T-helper 1 cell treated with Interleukin-12 subunit alpha and Interleukin-12 subunit beta and Interleukin-4 antibody, amounts not matched to agents 30 μg/mL and 1 μg/mL, for 36 hours (primary cell): ENCODE measurements around the gene PACSIN2.
A peak's percentile ranks its signal among the peaks of the same experiment; 100 is the strongest.
"Not testable (repeated sequence)": the region's sequence is repeated elsewhere in the genome, so short reads cannot be mapped to it uniquely, and the experiment has no call there.

Experiments used
- H3K27ac Mint-ChIP-seq: one replicate; pipeline ENCODE4 v1.8.0; 2021; ENCODE audit warnings: mild to moderate bottlenecking, mixed read lengths
- H3K27me3 Mint-ChIP-seq: one replicate; pipeline ENCODE4 v1.8.0; 2021; ENCODE audit warnings: low read depth, mixed read lengths
- H3K36me3 Mint-ChIP-seq: one replicate; pipeline ENCODE4 v1.8.0; 2021; ENCODE audit warnings: low read depth, mixed read lengths
- H3K4me1 Mint-ChIP-seq: one replicate; pipeline ENCODE4 v1.8.0; 2021; ENCODE audit warnings: low read depth, mixed read lengths
- H3K4me3 Mint-ChIP-seq: one replicate; pipeline ENCODE4 v1.8.0; 2021; ENCODE audit warnings: mild to moderate bottlenecking, moderate library complexity, mixed read lengths
- H3K9me3 Mint-ChIP-seq: one replicate; pipeline ENCODE4 v1.8.0; 2021; ENCODE audit warnings: mixed read lengths

PACSIN2 gene

GRCh38 chr22:42959576-42960509 is 55.1 kb downstream of the PACSIN2 start:
- Mint-ChIP-seq H3K36me3 (peaks cover 2% of the 10 kb centered on the region), H3K4me3 (peak overlapping the region; percentile 22), H3K27me3 (no peaks in the 10 kb centered on the region), H3K9me3 (no peaks in the 10 kb centered on the region), H3K27ac (peak overlapping the region; percentile 9), H3K4me1 (peaks cover 39% of the 10 kb centered on the region)

- H3K9me3 Mint-ChIP-seq: no peaks in the 10 kb centered on the region
- peaks cover 35% of the 10 kb centered on the region for H3K4me1 Mint-ChIP-seq
- H3K4me3 Mint-ChIP-seq: peak overlapping the region; percentile 4
- H3K27me3 Mint-ChIP-seq: no peaks in the 10 kb centered on the region
- H3K36me3 Mint-ChIP-seq: peaks cover 2% of the 10 kb centered on the region
- peak overlapping the region; percentile 31 for H3K27ac Mint-ChIP-seq
Measured at GRCh38 chr22:42958937-42959336, 56.0 kb downstream of the PACSIN2 start.

- Mint-ChIP-seq H3K27me3 (no peaks in the 10 kb centered on the region), H3K4me3 (no peak overlapping the region), H3K9me3 (no peaks in the 10 kb centered on the region), H3K27ac (no peak overlapping the region), H3K36me3 (peaks cover 2% of the 10 kb centered on the region), H3K4me1 (peaks cover 33% of the 10 kb centered on the region)
Measured at GRCh38 chr22:42957958-42958357, 57.0 kb downstream of the PACSIN2 start.

- peaks cover 2% of the 10 kb centered on the region for H3K36me3 Mint-ChIP-seq
- no peak overlapping the region for H3K27ac Mint-ChIP-seq
- H3K4me3 Mint-ChIP-seq: no peak overlapping the region
- no peaks in the 10 kb centered on the region for H3K9me3 Mint-ChIP-seq
- H3K4me1 Mint-ChIP-seq: peaks cover 33% of the 10 kb centered on the region
- H3K27me3 Mint-ChIP-seq: no peaks in the 10 kb centered on the region
Measured at GRCh38 chr22:42957544-42957943, 57.4 kb downstream of the PACSIN2 start.

GRCh38 chr22:42955848-42956247 is 59.1 kb downstream of the PACSIN2 start:
- Mint-ChIP-seq H3K4me3 (no peak overlapping the region), H3K4me1 (peaks cover 27% of the 10 kb centered on the region), H3K27ac (no peak overlapping the region), H3K27me3 (no peaks in the 10 kb centered on the region), H3K36me3 (peaks cover 2% of the 10 kb centered on the region), H3K9me3 (no peaks in the 10 kb centered on the region)

- H3K27ac Mint-ChIP-seq: no peak overlapping the region
Measured at GRCh38 chr22:42955087-42955635, 59.8 kb downstream of the PACSIN2 start.

GRCh38 chr22:42953751-42954150 is 61.2 kb downstream of the PACSIN2 start:
- H3K36me3 Mint-ChIP-seq, H3K27me3 Mint-ChIP-seq, H3K4me1 Mint-ChIP-seq, H3K27ac Mint-ChIP-seq, H3K9me3 Mint-ChIP-seq, H3K4me3 Mint-ChIP-seq: not testable (repeated sequence)

More at GRCh38 chr22:42955087-42955635, 59.8 kb downstream of the PACSIN2 start:
- Mint-ChIP-seq H3K4me3 (no peak overlapping the region), H3K4me1 (peaks cover 21% of the 10 kb centered on the region), H3K27me3 (no peaks in the 10 kb centered on the region), H3K36me3 (peaks cover 2% of the 10 kb centered on the region), H3K9me3 (no peaks in the 10 kb centered on the region)

GRCh38 chr22:42951093-42951710 is 63.7 kb downstream of the PACSIN2 start:
- peaks cover 7% of the 10 kb centered on the region for H3K4me1 Mint-ChIP-seq
- no peak overlapping the region for H3K27ac Mint-ChIP-seq
- H3K36me3 Mint-ChIP-seq: peaks cover 2% of the 10 kb centered on the region

GRCh38 chr22:42950281-42950680 is 64.7 kb downstream of the PACSIN2 start:
- Mint-ChIP-seq H3K27me3 (no peaks in the 10 kb centered on the region), H3K27ac (no peak overlapping the region), H3K36me3 (peaks cover 2% of the 10 kb centered on the region), H3K4me1 (peaks cover 15% of the 10 kb centered on the region), H3K4me3 (no peak overlapping the region), H3K9me3 (no peaks in the 10 kb centered on the region)

More at GRCh38 chr22:42951093-42951710, 63.7 kb downstream of the PACSIN2 start:
- H3K27me3 Mint-ChIP-seq: no peaks in the 10 kb centered on the region
- H3K9me3 Mint-ChIP-seq: no peaks in the 10 kb centered on the region
- H3K4me3 Mint-ChIP-seq: no peak overlapping the region

- H3K9me3 Mint-ChIP-seq: no peaks in the 10 kb centered on the region
- H3K4me3 Mint-ChIP-seq: no peak overlapping the region
- H3K27ac Mint-ChIP-seq: no peak overlapping the region
Measured at GRCh38 chr22:42949159-42949558, 65.8 kb downstream of the PACSIN2 start.

GRCh38 chr22:42948294-42948693 is 66.7 kb downstream of the PACSIN2 start:
- Mint-ChIP-seq H3K4me1 (peaks cover 15% of the 10 kb centered on the region), H3K27ac (no peak overlapping the region), H3K9me3 (no peaks in the 10 kb centered on the region), H3K36me3 (peaks cover 2% of the 10 kb centered on the region), H3K27me3 (no peaks in the 10 kb centered on the region), H3K4me3 (no peak overlapping the region)

More at GRCh38 chr22:42949159-42949558, 65.8 kb downstream of the PACSIN2 start:
- no peaks in the 10 kb centered on the region for H3K27me3 Mint-ChIP-seq
- H3K36me3 Mint-ChIP-seq: peaks cover 2% of the 10 kb centered on the region
- H3K4me1 Mint-ChIP-seq: peaks cover 15% of the 10 kb centered on the region

GRCh38 chr22:42947211-42947990 is 67.5 kb downstream of the PACSIN2 start:
- Mint-ChIP-seq H3K4me3 (no peak overlapping the region), H3K27ac (no peak overlapping the region), H3K27me3 (no peaks in the 10 kb centered on the region), H3K4me1 (peaks cover 15% of the 10 kb centered on the region), H3K9me3 (no peaks in the 10 kb centered on the region), H3K36me3 (peaks cover 4% of the 10 kb centered on the region)

GRCh38 chr22:42946546-42947198 is 68.3 kb downstream of the PACSIN2 start:
- H3K36me3 Mint-ChIP-seq: peaks cover 4% of the 10 kb centered on the region
- no peak overlapping the region for H3K27ac Mint-ChIP-seq
- peaks cover 15% of the 10 kb centered on the region for H3K4me1 Mint-ChIP-seq
- H3K4me3 Mint-ChIP-seq: no peak overlapping the region
- H3K9me3 Mint-ChIP-seq: no peaks in the 10 kb centered on the region
- H3K27me3 Mint-ChIP-seq: no peaks in the 10 kb centered on the region

GRCh38 chr22:42945736-42946135 is 69.2 kb downstream of the PACSIN2 start:
- Mint-ChIP-seq H3K27me3 (no peaks in the 10 kb centered on the region), H3K4me3 (no peak overlapping the region), H3K4me1 (peaks cover 15% of the 10 kb centered on the region), H3K27ac (no peak overlapping the region), H3K9me3 (no peaks in the 10 kb centered on the region), H3K36me3 (peaks cover 4% of the 10 kb centered on the region)
